C4-2B (cell line): Measurements from ENCODE around the gene NPS.

Source experiments
- CTCF ChIP-seq: fragments of 450-650 bp; conservative IDR thresholded peaks from 2 replicates; pipeline ENCODE4 v1.5.1; 2017; ENCODE audit warnings: mild to moderate bottlenecking
- ZFX ChIP-seq: fragments of 450-650 bp; IDR thresholded peaks from 2 replicates; pipeline ENCODE4 v1.6.1; 2017

DNA sequence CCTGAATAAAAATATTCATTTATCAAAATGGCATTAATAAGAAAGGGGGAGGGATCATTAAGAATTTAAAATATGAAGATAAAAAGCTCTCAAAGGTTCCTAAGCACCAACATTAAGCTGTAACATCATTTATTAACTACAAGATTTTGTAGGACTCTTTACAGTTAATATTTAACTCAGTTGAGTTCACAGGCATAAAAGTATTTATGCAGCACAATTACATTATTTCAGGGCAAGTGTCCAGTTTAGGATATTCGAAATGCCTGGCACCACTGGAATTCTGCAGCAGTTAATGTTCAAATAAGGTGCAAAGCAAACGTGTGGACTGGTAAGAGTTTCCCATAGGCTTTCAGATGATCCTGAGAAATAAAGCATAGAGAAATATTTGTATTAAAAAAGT, 30.5 kb downstream of the NPS start:
- TF ChIP-seq CTCF, result no peak
- no peak for TF ChIP-seq ZFX
